Neural progenitor cell (in vitro differentiated cells): ENCODE data around the gene ALK.

ENCODE experiments used
- EZH2 ChIP-seq: fragments of 200-600 bp; sonication (generic); IDR thresholded peaks from 2 replicates; pipeline ENCODE4 v1.6.1; 2017; ENCODE audit warnings: antibody characterized with exemption, mild to moderate bottlenecking, moderate library complexity
- EZH2phosphoT487 ChIP-seq: fragments of 200-600 bp; sonication (generic); IDR thresholded peaks from 2 replicates; pipeline ENCODE4 v1.6.1; 2017; ENCODE audit warnings: antibody characterized with exemption
- TF ChIP-seq, protein P1 (sequence below): fragments of 200-600 bp; sonication (generic); IDR thresholded peaks from 2 replicates; pipeline ENCODE4 v1.5.1; 2017; ENCODE audit warnings: antibody characterized with exemption, mild to moderate bottlenecking

DNA sequence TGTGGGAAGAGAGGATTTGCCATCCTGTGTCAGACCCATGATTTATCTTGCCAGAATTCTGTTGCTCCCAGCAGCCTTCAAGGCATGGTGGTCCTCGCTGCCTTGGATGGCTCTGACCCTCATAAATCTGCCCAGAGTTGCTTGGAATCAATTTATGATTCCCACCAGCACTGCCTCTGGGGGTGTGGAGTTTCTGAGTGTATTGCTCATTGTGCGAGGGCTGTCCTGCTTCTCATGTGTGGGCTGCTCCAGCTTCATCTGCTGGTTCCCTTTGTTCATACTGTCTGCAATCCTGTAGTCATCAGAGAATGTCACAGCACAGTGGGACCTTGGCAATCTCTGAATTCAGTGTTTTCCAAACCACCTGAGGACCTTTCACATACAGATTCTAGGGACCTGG is 666.4 kb downstream of the ALK start:
- TF ChIP-seq, protein P1, sequence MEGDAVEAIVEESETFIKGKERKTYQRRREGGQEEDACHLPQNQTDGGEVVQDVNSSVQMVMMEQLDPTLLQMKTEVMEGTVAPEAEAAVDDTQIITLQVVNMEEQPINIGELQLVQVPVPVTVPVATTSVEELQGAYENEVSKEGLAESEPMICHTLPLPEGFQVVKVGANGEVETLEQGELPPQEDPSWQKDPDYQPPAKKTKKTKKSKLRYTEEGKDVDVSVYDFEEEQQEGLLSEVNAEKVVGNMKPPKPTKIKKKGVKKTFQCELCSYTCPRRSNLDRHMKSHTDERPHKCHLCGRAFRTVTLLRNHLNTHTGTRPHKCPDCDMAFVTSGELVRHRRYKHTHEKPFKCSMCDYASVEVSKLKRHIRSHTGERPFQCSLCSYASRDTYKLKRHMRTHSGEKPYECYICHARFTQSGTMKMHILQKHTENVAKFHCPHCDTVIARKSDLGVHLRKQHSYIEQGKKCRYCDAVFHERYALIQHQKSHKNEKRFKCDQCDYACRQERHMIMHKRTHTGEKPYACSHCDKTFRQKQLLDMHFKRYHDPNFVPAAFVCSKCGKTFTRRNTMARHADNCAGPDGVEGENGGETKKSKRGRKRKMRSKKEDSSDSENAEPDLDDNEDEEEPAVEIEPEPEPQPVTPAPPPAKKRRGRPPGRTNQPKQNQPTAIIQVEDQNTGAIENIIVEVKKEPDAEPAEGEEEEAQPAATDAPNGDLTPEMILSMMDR, result no peak
- no peak for TF ChIP-seq EZH2
- no peak for TF ChIP-seq EZH2phosphoT487
